ENCODE measurements around the gene TBX1.

DNA sequence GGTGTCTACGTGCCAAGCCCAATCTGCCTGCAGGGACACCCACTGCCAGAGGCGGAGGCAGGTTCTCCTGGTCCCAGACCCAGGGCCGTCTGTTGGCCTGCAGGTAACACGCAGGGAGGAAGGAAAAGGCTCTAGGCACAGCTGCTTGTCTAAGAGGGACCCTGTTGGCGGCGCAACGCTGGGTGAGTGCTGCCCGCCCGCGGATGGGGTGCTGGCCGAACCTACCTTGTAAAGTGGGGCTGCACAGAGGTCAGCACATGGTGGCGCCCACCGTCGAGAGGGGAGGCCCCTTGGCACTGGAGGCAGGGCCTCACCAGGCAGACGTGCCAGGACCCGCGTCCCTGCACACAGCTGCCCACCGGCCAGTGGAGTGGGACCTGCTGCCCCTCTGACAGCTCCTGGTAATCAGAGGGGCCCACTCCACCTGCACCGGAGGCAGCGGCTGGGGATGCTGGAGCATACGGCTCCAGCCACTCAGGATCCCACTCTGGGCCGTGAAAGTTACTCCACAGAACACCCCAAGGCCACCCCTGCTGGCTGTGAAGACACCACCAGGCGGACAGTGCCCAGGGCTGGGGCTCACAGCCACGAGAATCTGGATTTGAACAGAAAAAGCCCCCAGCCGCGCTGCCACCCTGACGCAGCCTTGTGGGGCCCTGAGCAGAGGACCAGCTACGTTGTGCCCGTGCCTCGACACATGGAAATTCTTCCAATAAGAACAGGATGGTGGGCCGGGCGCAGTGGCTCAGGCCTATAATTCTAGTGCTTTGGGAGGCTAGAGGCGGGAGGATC, 24.0 kb downstream of the TBX1 start:
- TF ChIP-seq, protein P1, sequence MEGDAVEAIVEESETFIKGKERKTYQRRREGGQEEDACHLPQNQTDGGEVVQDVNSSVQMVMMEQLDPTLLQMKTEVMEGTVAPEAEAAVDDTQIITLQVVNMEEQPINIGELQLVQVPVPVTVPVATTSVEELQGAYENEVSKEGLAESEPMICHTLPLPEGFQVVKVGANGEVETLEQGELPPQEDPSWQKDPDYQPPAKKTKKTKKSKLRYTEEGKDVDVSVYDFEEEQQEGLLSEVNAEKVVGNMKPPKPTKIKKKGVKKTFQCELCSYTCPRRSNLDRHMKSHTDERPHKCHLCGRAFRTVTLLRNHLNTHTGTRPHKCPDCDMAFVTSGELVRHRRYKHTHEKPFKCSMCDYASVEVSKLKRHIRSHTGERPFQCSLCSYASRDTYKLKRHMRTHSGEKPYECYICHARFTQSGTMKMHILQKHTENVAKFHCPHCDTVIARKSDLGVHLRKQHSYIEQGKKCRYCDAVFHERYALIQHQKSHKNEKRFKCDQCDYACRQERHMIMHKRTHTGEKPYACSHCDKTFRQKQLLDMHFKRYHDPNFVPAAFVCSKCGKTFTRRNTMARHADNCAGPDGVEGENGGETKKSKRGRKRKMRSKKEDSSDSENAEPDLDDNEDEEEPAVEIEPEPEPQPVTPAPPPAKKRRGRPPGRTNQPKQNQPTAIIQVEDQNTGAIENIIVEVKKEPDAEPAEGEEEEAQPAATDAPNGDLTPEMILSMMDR (IDR thresholded peaks at IDR 0.05; ENCODE audit: insufficient read depth, low read length) = no peak
- TF ChIP-seq GABPA (IDR thresholded peaks at IDR 0.05; ENCODE audit: low read depth) (no peak), POLR2AphosphoS5 (IDR thresholded peaks at IDR 0.05; ENCODE audit: low read depth) (no peak), SPI1 (IDR thresholded peaks at IDR 0.05; ENCODE audit: borderline replicate concordance, low read depth) (no peak)
- TF ChIP-seq, protein P2, sequence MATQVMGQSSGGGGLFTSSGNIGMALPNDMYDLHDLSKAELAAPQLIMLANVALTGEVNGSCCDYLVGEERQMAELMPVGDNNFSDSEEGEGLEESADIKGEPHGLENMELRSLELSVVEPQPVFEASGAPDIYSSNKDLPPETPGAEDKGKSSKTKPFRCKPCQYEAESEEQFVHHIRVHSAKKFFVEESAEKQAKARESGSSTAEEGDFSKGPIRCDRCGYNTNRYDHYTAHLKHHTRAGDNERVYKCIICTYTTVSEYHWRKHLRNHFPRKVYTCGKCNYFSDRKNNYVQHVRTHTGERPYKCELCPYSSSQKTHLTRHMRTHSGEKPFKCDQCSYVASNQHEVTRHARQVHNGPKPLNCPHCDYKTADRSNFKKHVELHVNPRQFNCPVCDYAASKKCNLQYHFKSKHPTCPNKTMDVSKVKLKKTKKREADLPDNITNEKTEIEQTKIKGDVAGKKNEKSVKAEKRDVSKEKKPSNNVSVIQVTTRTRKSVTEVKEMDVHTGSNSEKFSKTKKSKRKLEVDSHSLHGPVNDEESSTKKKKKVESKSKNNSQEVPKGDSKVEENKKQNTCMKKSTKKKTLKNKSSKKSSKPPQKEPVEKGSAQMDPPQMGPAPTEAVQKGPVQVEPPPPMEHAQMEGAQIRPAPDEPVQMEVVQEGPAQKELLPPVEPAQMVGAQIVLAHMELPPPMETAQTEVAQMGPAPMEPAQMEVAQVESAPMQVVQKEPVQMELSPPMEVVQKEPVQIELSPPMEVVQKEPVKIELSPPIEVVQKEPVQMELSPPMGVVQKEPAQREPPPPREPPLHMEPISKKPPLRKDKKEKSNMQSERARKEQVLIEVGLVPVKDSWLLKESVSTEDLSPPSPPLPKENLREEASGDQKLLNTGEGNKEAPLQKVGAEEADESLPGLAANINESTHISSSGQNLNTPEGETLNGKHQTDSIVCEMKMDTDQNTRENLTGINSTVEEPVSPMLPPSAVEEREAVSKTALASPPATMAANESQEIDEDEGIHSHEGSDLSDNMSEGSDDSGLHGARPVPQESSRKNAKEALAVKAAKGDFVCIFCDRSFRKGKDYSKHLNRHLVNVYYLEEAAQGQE (IDR thresholded peaks at IDR 0.05; ENCODE audit: insufficient replicate concordance, low read depth) = no peak

Measured in HL-60 (cell line).